HEK293T (cell line): ENCODE data around the gene TMCO6.

Source experiments
- CTCF ChIA-PET: fragments of 350-600 bp; formaldehyde crosslinking; extraction: SDS; loops from one replicate; lab custom pipeline; 2021; ENCODE audit warnings: antibody characterized with exemption, inconsistent platforms; lab: Yijun Ruan, JAX
- POLR2A ChIA-PET: fragments of 350-600 bp; formaldehyde crosslinking; extraction: SDS; loops from one replicate; lab custom pipeline; 2020; ENCODE audit warnings: antibody characterized with exemption, inconsistent platforms; lab: Yijun Ruan, JAX
- DNase-seq: peaks from one replicate; pipeline ENCODE4 v3.0.0; 2012; ENCODE audit warnings: mixed read lengths; ENCODE audit errors: extremely low spot score
- ARNT ChIP-seq: fragments of 450-650 bp; IDR thresholded peaks from 2 replicates; pipeline ENCODE4 v1.6.1; 2017; ENCODE audit warnings: mild to moderate bottlenecking
- BHLHE40 ChIP-seq: fragments of 450-650 bp; IDR thresholded peaks from 2 replicates; pipeline ENCODE4 v1.6.1; 2016; ENCODE audit warnings: mild to moderate bottlenecking, moderate library complexity, borderline replicate concordance
- CTBP1 ChIP-seq: fragments of 450-650 bp; IDR thresholded peaks from 2 replicates; pipeline ENCODE4 v1.6.1; 2016; ENCODE audit warnings: borderline replicate concordance
- ELF4 ChIP-seq: fragments of 450-650 bp; IDR thresholded peaks from 2 replicates; pipeline ENCODE4 v1.6.1; 2017; ENCODE audit warnings: antibody characterized with exemption
- FOXA1 ChIP-seq: fragments of 450-650 bp; IDR thresholded peaks from 2 replicates; pipeline ENCODE4 v1.6.1; 2016; ENCODE audit warnings: mild to moderate bottlenecking
- FOXK2 ChIP-seq: fragments of 450-650 bp; IDR thresholded peaks from 2 replicates; pipeline ENCODE4 v1.6.1; 2016; ENCODE audit warnings: mild to moderate bottlenecking
- FOXM1 ChIP-seq: fragments of 450-650 bp; IDR thresholded peaks from 2 replicates; pipeline ENCODE4 v1.6.1; 2017; ENCODE audit warnings: mild to moderate bottlenecking, borderline replicate concordance
- HDGF ChIP-seq: fragments of 450-650 bp; IDR thresholded peaks from 2 replicates; pipeline ENCODE4 v1.6.1; 2017; ENCODE audit warnings: antibody characterized with exemption, borderline replicate concordance
- L3MBTL2 ChIP-seq: fragments of 450-650 bp; conservative IDR thresholded peaks from 2 replicates; pipeline ENCODE4 v1.6.1; 2016; ENCODE audit warnings: mild to moderate bottlenecking
- LEF1 ChIP-seq: fragments of 450-650 bp; IDR thresholded peaks from 2 replicates; pipeline ENCODE4 v1.6.1; 2017; ENCODE audit warnings: mild to moderate bottlenecking, borderline replicate concordance
- NFRKB ChIP-seq: fragments of 450-650 bp; IDR thresholded peaks from 2 replicates; pipeline ENCODE4 v1.6.1; 2016; ENCODE audit warnings: mild to moderate bottlenecking, moderate library complexity
- SP1 ChIP-seq: fragments of 450-650 bp; IDR thresholded peaks from 2 replicates; pipeline ENCODE4 v1.6.1; 2017
- SUZ12 ChIP-seq: fragments of 450-650 bp; IDR thresholded peaks from 2 replicates; pipeline ENCODE4 v1.6.1; 2016; ENCODE audit warnings: mild to moderate bottlenecking
- TARDBP ChIP-seq: fragments of 450-650 bp; IDR thresholded peaks from 2 replicates; pipeline ENCODE4 v1.6.1; 2016
- ZNF384 ChIP-seq: fragments of 450-650 bp; IDR thresholded peaks from 2 replicates; pipeline ENCODE4 v1.6.1; 2016
- TF ChIP-seq, protein P1 (sequence below): fragments of 450-650 bp; IDR thresholded peaks from 2 replicates; pipeline ENCODE4 v1.6.1; 2016

TMCO6 gene

DNA sequence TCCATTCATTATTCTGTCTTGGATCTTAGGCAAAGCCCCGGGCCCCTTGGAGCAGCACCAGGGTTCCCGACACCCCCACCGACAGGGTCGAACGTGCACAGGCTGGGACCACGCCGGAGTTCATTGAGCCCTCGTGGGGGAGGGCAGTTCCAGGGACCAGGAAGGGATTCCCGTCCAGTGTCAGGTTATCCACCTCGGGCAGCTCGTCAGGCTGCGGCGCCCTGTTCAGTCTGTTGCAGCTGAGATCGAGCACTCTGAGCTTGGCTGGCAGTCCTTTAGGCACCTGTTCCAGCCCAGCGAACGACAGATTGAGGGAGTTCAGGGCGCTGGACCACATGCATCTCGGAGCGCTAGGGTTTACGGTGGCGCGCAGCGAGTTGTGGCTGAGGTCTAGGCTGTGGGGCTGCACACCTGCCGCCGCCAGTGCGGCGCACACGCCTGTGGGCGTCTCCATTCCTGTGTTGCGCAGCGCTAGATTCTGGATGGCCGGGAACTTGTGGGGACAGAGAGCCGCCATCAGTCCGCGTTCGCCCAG is 7.4 kb upstream of the TMCO6 start:
- ChIA-PET CTCF (interaction anchor here (1.4 kb wide), 1 partner anchor 8 kb away, joined by 3 read pairs; no protein-coding TSS in a partner anchor), POLR2A (no interaction called here)
- DNase-seq: no peak
- TF ChIP-seq LEF1 (no peak), ARNT (no peak), TARDBP (no peak), SUZ12 (no peak), FOXK2 (no peak)

DNA sequence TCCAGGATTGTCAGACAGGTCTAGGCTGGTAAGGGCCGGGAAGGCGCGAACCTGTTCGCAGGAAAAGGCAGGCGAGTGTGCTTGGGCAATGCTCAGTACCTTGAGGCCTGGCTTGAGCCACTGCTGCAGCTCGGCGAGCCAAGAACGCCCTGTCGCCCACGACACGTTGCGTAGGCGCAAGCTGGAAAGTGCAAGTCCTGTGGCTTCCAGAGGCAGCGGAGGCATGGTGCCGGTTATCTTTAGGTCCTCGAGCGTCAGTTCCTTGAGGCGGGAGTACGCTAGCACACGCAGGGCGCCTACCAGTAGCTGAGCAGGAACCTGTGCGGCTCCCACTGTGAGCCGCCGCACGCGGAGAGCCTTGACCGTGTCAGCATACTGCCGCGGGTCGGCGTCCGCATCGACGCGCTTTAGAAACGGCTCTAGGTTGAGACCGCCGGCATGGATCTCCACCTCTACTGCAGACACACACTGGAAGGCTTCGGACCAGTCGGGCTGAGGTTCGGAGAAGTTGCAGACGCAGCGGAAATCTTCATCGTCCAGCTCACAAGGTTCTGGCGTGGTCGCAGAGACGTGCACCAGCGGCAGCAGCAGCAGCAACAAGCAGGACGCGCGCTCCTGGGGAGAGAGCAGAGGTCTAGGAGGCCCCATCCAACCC is 6.8 kb upstream of the TMCO6 start:
- no peak for TF ChIP-seq CTBP1
- TF ChIP-seq FOXM1: no peak
- no peak for TF ChIP-seq SUZ12
- no peak for TF ChIP-seq LEF1
- no peak for TF ChIP-seq ARNT
- no peak for TF ChIP-seq ELF4
- TF ChIP-seq, protein P1, sequence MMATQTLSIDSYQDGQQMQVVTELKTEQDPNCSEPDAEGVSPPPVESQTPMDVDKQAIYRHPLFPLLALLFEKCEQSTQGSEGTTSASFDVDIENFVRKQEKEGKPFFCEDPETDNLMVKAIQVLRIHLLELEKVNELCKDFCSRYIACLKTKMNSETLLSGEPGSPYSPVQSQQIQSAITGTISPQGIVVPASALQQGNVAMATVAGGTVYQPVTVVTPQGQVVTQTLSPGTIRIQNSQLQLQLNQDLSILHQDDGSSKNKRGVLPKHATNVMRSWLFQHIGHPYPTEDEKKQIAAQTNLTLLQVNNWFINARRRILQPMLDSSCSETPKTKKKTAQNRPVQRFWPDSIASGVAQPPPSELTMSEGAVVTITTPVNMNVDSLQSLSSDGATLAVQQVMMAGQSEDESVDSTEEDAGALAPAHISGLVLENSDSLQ: no peak
- no peak for TF ChIP-seq BHLHE40
- no peak for TF ChIP-seq HDGF
- TF ChIP-seq L3MBTL2: no peak
- TF ChIP-seq FOXK2: no peak
- DNase-seq: no peak
- ChIA-PET POLR2A (no interaction called here), CTCF (no interaction called here)

GRCh38 chr5:140633021-140633471 is 6.2 kb upstream of the TMCO6 start, which contains the start of gene CD14:
CD14 (minus strand) TSS chr5:140633175; CDS start chr5:140633071, 104 bp downstream.
- TF ChIP-seq FOXA1 (no peak), TARDBP (no peak), FOXM1 (no peak), ELF4 (no peak), L3MBTL2 (no peak), ARNT (no peak), LEF1 (no peak), SP1 (no peak), FOXK2 (no peak), CTBP1 (no peak), HDGF (no peak), SUZ12 (no peak), NFRKB (no peak), BHLHE40 (no peak), ZNF384 (no peak)
- TF ChIP-seq, protein P1: no peak
- CTCF ChIA-PET: no interaction called here
- POLR2A ChIA-PET: no interaction called here
- DNase-seq: no peak

DNA sequence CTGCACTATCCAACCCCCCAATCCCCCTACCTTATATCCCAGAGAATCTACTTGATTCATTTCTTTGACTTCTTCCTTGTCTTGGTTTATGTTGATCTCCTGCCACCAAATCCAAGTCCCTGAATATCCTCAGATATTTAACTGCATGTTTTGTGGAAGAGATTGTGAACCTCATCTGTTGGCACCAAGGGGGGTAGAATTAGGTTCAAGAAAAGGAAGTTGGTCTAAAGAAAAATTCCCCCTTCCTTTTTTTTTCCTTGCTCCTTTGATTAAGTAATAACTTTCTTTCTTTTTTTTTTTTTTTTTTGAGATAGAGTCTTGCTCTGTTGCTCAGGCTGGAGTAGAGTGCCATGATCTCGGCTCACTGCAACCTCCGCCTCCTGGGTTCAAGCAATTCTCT is 5.8 kb upstream of the TMCO6 start:
- TF ChIP-seq TARDBP (no peak), CTBP1 (no peak), FOXM1 (no peak), SUZ12 (no peak), L3MBTL2 (no peak), ARNT (no peak), BHLHE40 (no peak), NFRKB (no peak), LEF1 (no peak), ELF4 (no peak), FOXA1 (no peak), SP1 (no peak), ZNF384 (no peak), HDGF (no peak), FOXK2 (no peak)
- TF ChIP-seq, protein P1: no peak
- POLR2A ChIA-PET: no interaction called here
- CTCF ChIA-PET: no interaction called here

DNA sequence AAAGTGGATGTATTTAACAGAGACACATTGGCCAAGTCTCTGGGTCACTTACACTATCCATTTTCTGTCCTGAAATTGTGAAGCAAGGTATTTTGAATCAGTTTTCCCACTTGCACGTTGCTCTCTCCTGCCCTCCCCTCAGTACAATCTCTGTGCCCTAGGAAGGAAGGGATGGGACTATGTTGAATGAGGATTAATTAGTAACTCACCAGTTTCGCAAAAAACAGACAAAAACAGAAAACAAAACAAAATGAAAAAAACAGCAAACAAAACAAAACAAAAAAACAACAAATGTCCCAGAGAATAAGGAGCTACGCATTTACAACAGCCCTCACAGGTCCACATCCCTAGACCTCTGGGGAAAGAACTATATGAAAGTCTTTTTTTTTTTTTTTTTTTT is 5.1 kb upstream of the TMCO6 start:
- DNase-seq: no peak
- TF ChIP-seq, protein P1: no peak
- TF ChIP-seq ZNF384 (no peak), ARNT (no peak), NFRKB (no peak), SUZ12 (no peak), FOXK2 (no peak), L3MBTL2 (no peak), BHLHE40 (no peak), ELF4 (no peak), HDGF (no peak)
- POLR2A ChIA-PET: no interaction called here
- CTCF ChIA-PET: interaction anchor here (0.5 to 0.9 kb wide), 3 partner anchors 45 to 1192 kb away, joined by 3 to 4 read pairs (median 3); no protein-coding TSS in a partner anchor

More for the DNA sequence above, 5.8 kb upstream of the TMCO6 start:
- no peak for DNase-seq
